MM.1S (cell line): ENCODE measurements around the gene CKLF.

Experiments
- CTCF ChIP-seq: fragments of 300-600 bp; sonication (generic); IDR thresholded peaks from 2 replicates; pipeline ENCODE4 v1.5.1; 2016; ENCODE audit warnings: antibody characterized with exemption, low read length, mixed read lengths
- EZH2 ChIP-seq: fragments of 300-600 bp; sonication (generic); optimal IDR thresholded peaks from 2 replicates; pipeline ENCODE3; 2017; ENCODE audit warnings: low read depth, mild to moderate bottlenecking, antibody characterized with exemption, low read length, mixed read lengths
- EZH2phosphoT487 ChIP-seq: fragments of 300-600 bp; sonication (generic); IDR thresholded peaks from 2 replicates; pipeline ENCODE4 v1.6.1; 2018; ENCODE audit warnings: antibody characterized with exemption, low read length

- TF ChIP-seq CTCF (no peak), EZH2 (no peak), EZH2phosphoT487 (no peak)
Observed at GRCh38 chr16:66529475-66529874, 22.9 kb upstream of the CKLF start.
